Small intestine (tissue), 7 donors: ENCODE data around the gene SAMD14. TPM values are rescaled to one million over a fixed set of nuclear protein-coding genes. Genes with fewer than 3 reads are reported as not detected.

Experiments used
- DNase-seq, 2 donors: peaks; one replicate each; pipeline versions ENCODE4 v3.0.0 to v3.0.0-alpha.2; 2013
- FAIRE-seq: peaks from 2 replicates; lab custom pipeline; 2012; peaks lifted over from hg19 to GRCh38; lab: Jason Lieb, UNC
- H3K27ac ChIP-seq, 3 donors: one replicate each; pipeline ENCODE4 v1.5.1; 2013; ENCODE audit warnings: low read length in 2 of 3, mild to moderate bottlenecking in 2 of 3, control low read depth in 1 of 3, inconsistent platforms in 1 of 3, low read depth in 1 of 3, moderate library complexity in 1 of 3
- H3K27me3 ChIP-seq, 3 donors: one replicate each; pipeline ENCODE4 v1.6.1; 2013; ENCODE audit warnings: low read length in 3 of 3, inconsistent platforms in 1 of 3; ENCODE audit not compliant: control insufficient read depth in 3 of 3, insufficient read depth in 3 of 3
- H3K36me3 ChIP-seq, 3 donors: one replicate each; pipeline ENCODE4 v1.6.1; 2013; ENCODE audit warnings: low read length in 3 of 3, inconsistent platforms in 1 of 3, low read depth in 1 of 3, mild to moderate bottlenecking in 1 of 3, moderate library complexity in 1 of 3; ENCODE audit not compliant: control insufficient read depth in 3 of 3, insufficient read depth in 2 of 3
- H3K4me1 ChIP-seq, 3 donors: one replicate each; pipeline ENCODE4 v1.6.1; 2013; ENCODE audit warnings: low read length in 2 of 3, inconsistent platforms in 1 of 3, low read depth in 1 of 3, mild to moderate bottlenecking in 1 of 3, moderate library complexity in 1 of 3; ENCODE audit not compliant: control insufficient read depth in 3 of 3, insufficient read depth in 2 of 3
- H3K4me3 ChIP-seq, 3 donors: one replicate each; pipeline ENCODE4 v1.5.1; 2013; ENCODE audit warnings: low read length in 3 of 3, control low read depth in 1 of 3, inconsistent platforms in 1 of 3, low read depth in 1 of 3, mild to moderate bottlenecking in 1 of 3, moderate library complexity in 1 of 3
- H3K9me3 ChIP-seq, 2 donors: one replicate each; pipeline ENCODE4 v1.6.1; 2013; ENCODE audit warnings: low read depth in 1 of 2, low read length in 1 of 2; ENCODE audit not compliant: control insufficient read depth in 2 of 2, insufficient read depth in 1 of 2
- WGBS, 3 donors: extraction: QIAGEN DNeasy Blood & Tissue Kit; methylation state at CpG; one replicate each; pipeline ENCODE4 v1.1.7; 2013; 5-methylcytosine and 5-hydroxymethylcytosine counted together
- polyA plus RNA-seq, 4 donors: library from polyadenylated mRNA; stranded (reverse) in 3 of 4; unstranded in 1 of 4; fragments of 200-250 nt in 3 of 4; fragments of 120-200 nt in 1 of 4; gene quantifications; one replicate each; pipeline versions ENCODE4 v1.2.1 to v1.2.3, GENCODE V29; 2013
- donor health status: healthy with polysubstance abuse.
- donor health status: control.
- donor health status: control.
- donor health status: Bipolar disorder and iron deficiency.
- donor health status: healthy.

Gene SAMD14
- polyA plus RNA-seq, 4 donors: 0.54 to 2.9 (median 1.4) TPM

- no peak for DNase-seq
- peaks cover 0 to 14% (median 0%) of the 10 kb centered on the region in 3 donors for H3K27me3 ChIP-seq
- no peak overlapping the region for H3K27ac ChIP-seq
- no peak overlapping the region for H3K4me3 ChIP-seq
- H3K9me3 ChIP-seq: no peaks in the 10 kb centered on the region
- 64 to 70% (median 66%) methylated on average over 8 of the region's 8 CpGs for WGBS, 3 donors
- FAIRE-seq: no peak
- H3K36me3 ChIP-seq: no peaks in the 10 kb centered on the region
- H3K4me1 ChIP-seq: peaks cover 0 to 5% (median 0%) of the 10 kb centered on the region in 3 donors
Observed at GRCh38 chr17:50162466-50163254, 32.7 kb upstream of the SAMD14 start.

DNA sequence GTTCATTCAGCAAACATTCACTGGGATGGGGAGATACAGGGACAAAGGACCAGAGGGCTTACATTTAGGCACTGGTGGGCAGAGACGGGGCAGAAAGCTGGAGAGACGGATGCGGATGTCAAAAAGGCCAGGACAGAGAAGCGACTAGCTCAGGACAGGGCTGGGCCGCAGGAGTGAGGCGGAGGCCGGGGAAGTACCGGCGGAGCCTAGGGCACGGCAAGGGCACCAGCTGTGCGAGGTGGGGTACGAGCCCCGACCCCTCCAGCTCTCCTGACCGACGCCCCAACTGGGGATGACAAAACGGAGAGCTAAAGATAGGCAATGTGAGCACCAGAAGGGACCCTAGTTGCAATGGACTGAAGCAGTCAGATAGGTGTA is 31.9 kb upstream of the SAMD14 start:
- no peak for FAIRE-seq
- no peak overlapping the region for H3K27ac ChIP-seq
- peaks cover 0 to 14% (median 0%) of the 10 kb centered on the region in 3 donors for H3K27me3 ChIP-seq
- no peak overlapping the region for H3K4me3 ChIP-seq
- DNase-seq: no peak
- H3K9me3 ChIP-seq: no peaks in the 10 kb centered on the region
- peaks cover 0 to 5% (median 0%) of the 10 kb centered on the region in 3 donors for H3K4me1 ChIP-seq
- no peaks in the 10 kb centered on the region for H3K36me3 ChIP-seq
- WGBS, 3 donors: 49 to 55% (median 53%) methylated on average over 16 of the region's 16 CpGs

DNA sequence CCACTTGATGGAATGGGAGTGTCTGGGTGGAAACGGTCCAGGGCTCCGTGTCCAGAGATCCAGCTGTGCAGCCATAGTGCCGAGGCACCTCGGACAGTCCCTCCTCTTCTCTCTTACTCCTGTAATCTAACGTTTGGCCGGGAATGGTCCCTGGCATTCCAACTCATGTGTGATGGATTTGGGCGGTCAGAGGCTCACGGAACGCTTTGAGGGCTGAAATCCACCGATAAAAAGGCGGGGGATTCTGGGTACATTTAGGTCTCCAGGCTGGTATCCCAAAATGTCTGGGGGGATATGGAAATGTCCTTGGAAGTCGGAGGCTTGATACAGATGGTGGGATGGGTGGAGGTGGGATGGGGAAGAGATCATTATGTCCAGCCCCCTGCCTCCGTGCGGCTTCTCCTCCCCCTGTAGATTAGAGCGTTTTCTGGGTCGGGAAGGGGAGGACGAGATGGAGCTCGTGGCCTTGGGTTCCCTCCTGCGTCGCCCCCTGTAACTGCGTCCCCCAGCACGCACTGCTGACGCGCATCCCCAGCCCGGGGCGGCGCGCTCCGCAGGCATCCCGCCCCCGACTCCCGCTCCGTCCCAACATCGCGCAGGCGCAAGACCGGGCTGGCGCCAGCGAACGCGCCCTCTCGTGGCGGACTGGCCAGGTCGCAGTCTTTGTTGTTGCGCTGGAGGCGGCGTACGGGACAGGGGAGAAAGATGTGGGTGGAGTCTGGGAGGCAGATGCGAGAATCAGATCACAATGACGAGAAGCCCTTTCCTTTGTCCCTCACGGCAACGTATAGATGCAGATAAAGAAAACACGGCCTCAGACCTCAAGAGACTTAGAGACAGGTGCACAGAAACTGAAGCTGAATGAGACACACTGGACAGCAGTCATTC is 31.3 kb upstream of the SAMD14 start:
- peak overlapping the region in 2 of 3 donors; percentile 31 to 47 for H3K4me3 ChIP-seq

GRCh38 chr17:50157891-50158290 is 27.9 kb upstream of the SAMD14 start:
- no peaks in the 10 kb centered on the region for H3K36me3 ChIP-seq
- H3K27me3 ChIP-seq: peaks cover 0 to 8% (median 0%) of the 10 kb centered on the region in 3 donors
- H3K4me3 ChIP-seq: no peak overlapping the region
- FAIRE-seq (no peak), DNase-seq (no peak)
- WGBS, 3 donors: 56 to 65% (median 63%) methylated on average over 4 of the region's 4 CpGs
- H3K4me1 ChIP-seq: peaks cover 0 to 5% (median 0%) of the 10 kb centered on the region in 3 donors
- no peaks in the 10 kb centered on the region for H3K9me3 ChIP-seq
- H3K27ac ChIP-seq: no peak overlapping the region

More for the DNA sequence above, 31.3 kb upstream of the SAMD14 start:
- Histone ChIP-seq H3K4me1 (peaks cover 0 to 5% (median 0%) of the 10 kb centered on the region in 3 donors), H3K9me3 (no peaks in the 10 kb centered on the region), H3K27me3 (peaks cover 0 to 14% (median 0%) of the 10 kb centered on the region in 3 donors), H3K36me3 (no peaks in the 10 kb centered on the region), H3K27ac (peak overlapping the region in 2 of 3 donors; percentile 39 to 49)
- DNase-seq (peak; percentile 87 to 95), FAIRE-seq (no peak)
- 1% methylated on average over 35 to 53 of the region's 53 CpGs for WGBS, 3 donors

DNA sequence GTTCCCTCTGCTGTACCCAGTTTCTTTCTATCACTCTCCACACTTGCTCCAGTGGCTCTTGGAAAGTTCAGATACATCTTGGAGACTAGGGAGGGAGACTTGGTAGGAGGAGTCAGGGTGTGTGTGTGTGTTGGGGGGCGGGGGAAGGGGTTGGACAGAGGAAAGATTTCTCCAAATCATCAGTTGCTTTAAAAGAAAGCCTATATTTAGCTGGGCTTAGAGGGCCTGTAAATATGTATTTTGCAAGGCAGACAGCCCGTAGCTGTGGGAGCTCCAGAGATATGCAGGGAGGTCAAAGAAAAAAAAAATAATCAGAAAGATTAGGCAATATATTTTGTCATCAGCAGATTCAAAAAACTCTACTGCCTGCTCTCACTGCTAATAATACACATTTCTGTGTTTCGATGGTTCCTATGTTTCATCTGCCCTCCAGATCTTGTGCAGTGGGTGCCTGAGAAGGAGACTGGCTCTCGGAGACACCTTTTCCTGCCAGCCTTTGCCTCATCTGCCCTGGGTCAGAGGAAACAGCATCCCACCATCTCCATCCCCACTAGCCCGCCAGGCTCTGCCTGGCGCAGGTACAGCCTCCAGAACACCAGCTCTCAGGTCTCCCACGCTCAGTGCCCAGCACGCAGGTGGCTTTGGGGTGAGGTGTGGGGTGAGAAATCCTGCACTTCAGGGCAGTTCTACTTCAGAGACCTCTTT is 25.3 kb upstream of the SAMD14 start:
- H3K4me3 ChIP-seq: no peak overlapping the region
- no peak for FAIRE-seq
- no peak for DNase-seq
- peaks cover 0 to 17% (median 0%) of the 10 kb centered on the region in 3 donors for H3K4me1 ChIP-seq
- H3K9me3 ChIP-seq: no peaks in the 10 kb centered on the region
- no peaks in the 10 kb centered on the region for H3K36me3 ChIP-seq
- 74 to 88% (median 79%) methylated on average over 8 of the region's 8 CpGs for WGBS, 3 donors
- H3K27ac ChIP-seq: peak overlapping the region in 1 of 3 donors; percentile 57
- no peaks in the 10 kb centered on the region for H3K27me3 ChIP-seq

DNA sequence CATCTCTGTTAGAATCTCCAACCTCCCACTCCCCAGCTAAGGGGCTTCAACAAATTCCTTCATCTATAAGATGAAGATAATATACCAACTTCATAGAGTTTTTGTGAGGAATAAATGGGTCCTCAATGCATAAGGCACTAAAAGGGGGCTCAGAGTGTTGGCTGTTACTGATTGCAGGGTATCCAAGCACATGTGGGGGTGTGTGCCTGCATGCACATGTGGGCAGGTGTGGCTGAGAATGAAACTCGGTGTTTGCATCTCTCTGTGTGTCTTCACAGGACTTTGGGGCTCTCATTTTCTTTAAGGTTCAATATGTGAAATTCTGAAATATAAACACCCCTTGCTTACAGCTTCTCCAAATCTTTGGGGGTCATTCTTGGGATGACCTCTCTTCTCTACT is 24.6 kb upstream of the SAMD14 start:
- 15 to 32% (median 17%) methylated on average over 1 of the region's 1 CpG for WGBS, 3 donors

DNA sequence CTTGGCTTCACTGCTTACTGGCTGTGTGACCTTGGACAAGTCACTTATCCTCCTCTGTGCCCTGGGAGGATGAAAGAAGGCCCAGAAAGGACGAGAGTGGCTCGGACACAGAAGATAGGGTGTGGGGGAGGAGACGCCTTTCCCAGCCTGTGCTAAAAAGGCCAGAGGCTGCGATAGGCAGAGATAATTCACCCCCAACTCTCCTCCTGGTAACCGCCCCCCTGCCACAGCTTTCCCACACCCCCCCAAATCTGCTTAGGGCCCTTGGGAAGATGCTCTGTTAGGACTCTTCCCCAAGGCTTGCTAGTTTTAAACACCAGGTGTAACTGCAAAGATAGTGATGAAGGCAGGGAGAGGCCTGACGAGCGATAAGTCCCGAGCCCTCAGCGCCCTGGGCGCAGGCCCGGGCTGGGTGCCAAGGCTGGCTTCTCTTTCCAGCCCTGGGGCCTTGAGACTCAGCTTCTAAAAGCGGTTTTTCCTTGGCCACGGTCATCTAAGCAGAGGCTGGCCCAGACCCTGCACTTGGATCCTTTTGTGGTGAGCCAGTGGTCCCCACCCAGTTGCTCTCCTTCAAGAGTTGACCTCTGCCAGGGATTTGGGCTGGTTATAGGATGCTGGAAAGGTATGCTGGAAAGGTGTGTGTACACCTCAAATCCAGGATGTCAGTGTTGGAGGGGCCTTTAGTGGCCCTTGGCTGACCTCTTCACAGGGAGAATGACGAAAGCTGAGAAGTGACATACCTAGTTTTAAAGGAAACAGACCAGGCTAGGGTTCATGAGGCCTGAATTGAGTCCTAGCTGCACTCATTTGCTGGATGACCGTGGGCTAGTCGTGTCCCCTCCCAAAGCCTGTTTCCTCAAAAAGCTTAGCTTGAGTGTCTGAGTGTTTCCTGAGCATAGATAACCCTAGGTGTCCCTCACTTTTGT is 24.0 kb upstream of the SAMD14 start:
- Histone ChIP-seq H3K27ac (peak overlapping the region in 1 of 3 donors; percentile 57), H3K4me3 (no peak overlapping the region), H3K36me3 (no peaks in the 10 kb centered on the region), H3K27me3 (no peaks in the 10 kb centered on the region), H3K4me1 (peaks cover 0 to 17% (median 0%) of the 10 kb centered on the region in 3 donors), H3K9me3 (no peaks in the 10 kb centered on the region)
- DNase-seq (peak in 1 of 2 donors; percentile 60), FAIRE-seq (no peak)
- WGBS, 3 donors: 24 to 48% (median 40%) methylated on average over 16 of the region's 16 CpGs

More for the DNA sequence above, 24.6 kb upstream of the SAMD14 start:
- FAIRE-seq (no peak), DNase-seq (no peak)
- H3K4me1 ChIP-seq: peaks cover 0 to 17% (median 0%) of the 10 kb centered on the region in 3 donors
- H3K27me3 ChIP-seq: no peaks in the 10 kb centered on the region
- no peak overlapping the region for H3K4me3 ChIP-seq
- H3K36me3 ChIP-seq: no peaks in the 10 kb centered on the region
- peak overlapping the region in 1 of 3 donors; percentile 57 for H3K27ac ChIP-seq
- no peaks in the 10 kb centered on the region for H3K9me3 ChIP-seq
